HFF-Myc (cell line): ENCODE data around the gene DLG2.

Source experiments
- DNase-seq: peaks from one replicate; pipeline ENCODE4 v3.0.0-alpha.2; 2011; ENCODE audit warnings: low read depth; ENCODE audit errors: extremely low read depth
- H3K4me3 ChIP-seq: replicated peaks from 2 replicates; pipeline ENCODE4 v1.5.1; 2011; ENCODE audit warnings: low read depth, mild to moderate bottlenecking, control low read depth, low read length
- TF ChIP-seq, protein P1 (sequence below): IDR thresholded peaks from 2 replicates; pipeline ENCODE4 v1.5.1; 2012; ENCODE audit warnings: mild to moderate bottlenecking, low read depth, low read length, control low read depth; ENCODE audit errors: missing control alignments

Gene DLG2

GRCh38 chr11:83569134-83569805 lies 2057.9 kb downstream of the DLG2 start:
- TF ChIP-seq, protein P1, sequence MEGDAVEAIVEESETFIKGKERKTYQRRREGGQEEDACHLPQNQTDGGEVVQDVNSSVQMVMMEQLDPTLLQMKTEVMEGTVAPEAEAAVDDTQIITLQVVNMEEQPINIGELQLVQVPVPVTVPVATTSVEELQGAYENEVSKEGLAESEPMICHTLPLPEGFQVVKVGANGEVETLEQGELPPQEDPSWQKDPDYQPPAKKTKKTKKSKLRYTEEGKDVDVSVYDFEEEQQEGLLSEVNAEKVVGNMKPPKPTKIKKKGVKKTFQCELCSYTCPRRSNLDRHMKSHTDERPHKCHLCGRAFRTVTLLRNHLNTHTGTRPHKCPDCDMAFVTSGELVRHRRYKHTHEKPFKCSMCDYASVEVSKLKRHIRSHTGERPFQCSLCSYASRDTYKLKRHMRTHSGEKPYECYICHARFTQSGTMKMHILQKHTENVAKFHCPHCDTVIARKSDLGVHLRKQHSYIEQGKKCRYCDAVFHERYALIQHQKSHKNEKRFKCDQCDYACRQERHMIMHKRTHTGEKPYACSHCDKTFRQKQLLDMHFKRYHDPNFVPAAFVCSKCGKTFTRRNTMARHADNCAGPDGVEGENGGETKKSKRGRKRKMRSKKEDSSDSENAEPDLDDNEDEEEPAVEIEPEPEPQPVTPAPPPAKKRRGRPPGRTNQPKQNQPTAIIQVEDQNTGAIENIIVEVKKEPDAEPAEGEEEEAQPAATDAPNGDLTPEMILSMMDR = no peak
- no peak overlapping the region for H3K4me3 ChIP-seq
- no peak for DNase-seq

DNA sequence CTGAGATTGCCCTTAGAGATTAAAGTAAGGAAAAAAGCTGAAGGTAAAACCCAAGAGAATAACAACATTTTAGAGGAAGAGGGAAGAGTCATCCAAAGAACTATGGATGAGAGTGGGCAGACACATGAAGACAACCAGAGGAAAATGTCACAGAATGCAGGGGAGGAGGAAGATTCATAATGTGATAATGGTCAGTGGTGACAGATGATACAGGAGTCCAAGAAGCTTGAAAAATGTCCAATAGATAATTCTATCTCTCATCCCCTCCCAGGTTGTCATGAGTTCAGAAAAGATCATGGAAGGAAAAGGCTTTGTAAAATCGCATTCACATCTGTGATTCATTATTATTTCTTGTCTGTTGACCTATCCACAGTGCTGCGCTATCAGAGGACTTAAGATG lies 2058.6 kb downstream of the DLG2 start:
- TF ChIP-seq, protein P1 = no peak
- no peak for DNase-seq
- no peak overlapping the region for H3K4me3 ChIP-seq

- no peak overlapping the region for H3K4me3 ChIP-seq
- TF ChIP-seq, protein P1 = no peak
- DNase-seq = peak; percentile 4
Observed at GRCh38 chr11:83566950-83567349, 2060.2 kb downstream of the DLG2 start.

DNA sequence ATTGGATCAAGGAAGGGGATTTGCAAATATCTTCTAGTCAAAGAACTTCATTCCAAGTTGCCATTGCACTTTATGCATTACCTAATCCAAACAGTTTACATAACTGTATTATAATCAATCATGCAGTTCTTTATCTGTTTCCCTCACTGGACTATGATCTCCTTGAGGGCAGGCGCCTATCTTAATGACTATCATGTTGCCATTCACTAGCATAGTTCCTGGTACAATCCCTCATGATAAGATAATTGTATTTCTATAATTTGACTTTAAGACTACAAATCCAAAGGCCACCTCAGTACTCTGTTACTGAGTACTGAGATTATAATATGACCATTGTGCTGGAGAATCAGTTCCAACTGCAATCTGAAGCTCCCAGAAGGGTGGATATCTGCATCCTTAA lies 2062.3 kb downstream of the DLG2 start:
- DNase-seq = no peak
- H3K4me3 ChIP-seq = no peak overlapping the region
- TF ChIP-seq, protein P1 = no peak

DNA sequence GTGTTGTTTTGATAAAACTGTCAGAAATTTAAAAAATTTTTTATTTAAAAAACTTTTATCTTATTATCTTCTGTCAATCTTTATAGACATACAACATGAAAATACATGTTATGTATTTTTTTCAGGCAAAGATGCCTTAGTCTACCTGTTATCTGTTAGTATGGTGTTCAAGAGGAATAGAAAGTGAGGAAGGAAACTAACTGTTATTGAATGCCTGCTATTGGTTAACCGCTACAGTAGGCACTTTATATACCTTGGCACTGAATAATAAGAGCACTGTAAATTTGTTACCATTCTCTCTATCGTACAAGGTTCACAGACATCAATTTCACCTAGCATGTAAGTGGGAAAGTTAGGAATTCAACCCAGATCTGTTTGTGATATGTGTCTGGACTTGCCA lies 2068.9 kb downstream of the DLG2 start:
- no peak overlapping the region for H3K4me3 ChIP-seq
- TF ChIP-seq, protein P1 = no peak
- DNase-seq = no peak

DNA sequence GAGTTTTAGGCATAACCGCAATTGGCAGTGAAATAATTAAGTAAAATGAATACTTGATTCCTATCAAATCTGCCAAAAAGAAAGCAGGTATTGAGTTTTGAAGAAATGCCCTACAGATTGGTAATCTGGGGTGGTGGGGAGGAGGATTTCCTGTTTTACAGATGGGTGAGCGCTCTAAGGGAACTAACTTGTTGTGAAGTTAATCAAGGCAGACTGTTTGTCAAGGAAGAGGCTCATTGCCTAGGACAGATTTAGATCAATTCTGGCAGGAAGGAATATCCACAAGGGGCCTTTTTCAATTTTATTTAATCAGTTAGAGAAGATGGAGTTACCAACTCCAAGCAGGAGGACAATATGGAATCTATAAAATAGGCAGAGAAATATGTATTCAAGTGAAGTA lies 2069.5 kb downstream of the DLG2 start:
- TF ChIP-seq, protein P1 = no peak
- DNase-seq = no peak
- no peak overlapping the region for H3K4me3 ChIP-seq

DNA sequence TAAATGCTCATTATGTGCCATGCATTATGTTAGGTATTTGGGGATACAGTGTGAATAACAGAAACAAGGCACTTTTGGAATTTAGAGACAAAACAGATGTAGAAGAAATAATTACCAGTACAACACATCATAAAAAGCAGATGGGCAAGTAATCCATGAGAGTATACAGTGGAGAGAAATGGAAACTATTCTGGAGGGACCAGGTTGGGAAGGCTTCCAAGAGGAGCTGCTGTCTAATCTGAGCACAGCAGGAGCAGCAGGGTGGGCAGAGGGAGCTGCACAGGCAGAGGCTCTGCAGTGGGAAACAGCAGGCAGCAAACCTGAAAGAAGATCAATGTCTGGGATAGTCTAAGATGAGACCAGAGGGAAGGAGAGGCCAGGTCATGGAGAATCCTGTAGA lies 2072.3 kb downstream of the DLG2 start:
- no peak for DNase-seq
- H3K4me3 ChIP-seq = no peak overlapping the region
- TF ChIP-seq, protein P1 = no peak
